K562 (cell line): Measurements from ENCODE around the gene VIM. TPM values are rescaled to one million over a fixed set of nuclear protein-coding genes. Genes with fewer than 3 reads are reported as not detected.

Experiments
- BMI1 ChIP-seq: fragments of 150-350 bp; IDR thresholded peaks from 2 replicates; pipeline ENCODE4 v1.6.1; 2014; ENCODE audit warnings: low read length
- HDAC6 ChIP-seq: IDR thresholded peaks from 2 replicates; pipeline ENCODE4 v1.6.1; 2012; ENCODE audit warnings: low read depth, mild to moderate bottlenecking, control low read depth, inconsistent platforms, low read length, moderate library complexity
- HNRNPL ChIP-seq: fragments of 200-400 bp; formaldehyde crosslinking; IDR thresholded peaks from 2 replicates; pipeline ENCODE4 v1.6.1; 2017; ENCODE audit warnings: low read depth, mild to moderate bottlenecking, low read length
- SNIP1 ChIP-seq: fragments of 450-650 bp; IDR thresholded peaks from 2 replicates; pipeline ENCODE4 v1.7.1; 2017; ENCODE audit warnings: low read depth, mild to moderate bottlenecking
- TAF15 ChIP-seq: fragments of 200-400 bp; formaldehyde crosslinking; IDR thresholded peaks from 2 replicates; pipeline ENCODE4 v1.6.1; 2017; ENCODE audit warnings: mild to moderate bottlenecking, low read depth, low read length, moderate library complexity
- TEAD4 ChIP-seq, 2 experiments: sonication (generic) in 1 of 2; formaldehyde crosslinking in 1 of 2; IDR thresholded peaks; 2 replicates each; pipeline versions ENCODE4 v1.6.1 to v1.8.0; 2012 to 2022; ENCODE audit warnings: borderline replicate concordance in 1 of 2, inconsistent platforms in 1 of 2, low read length in 1 of 2, mild to moderate bottlenecking in 1 of 2, missing genetic modification reagents in 1 of 2
- TFAM ChIP-seq: fragments of 250-450 bp; sonication (Bioruptor Pico); conservative IDR thresholded peaks from 2 replicates; pipeline ENCODE4 v1.5.0; 2021; ENCODE audit warnings: mild to moderate bottlenecking, moderate library complexity
- U2AF1 ChIP-seq: fragments of 200-400 bp; formaldehyde crosslinking; optimal IDR thresholded peaks from 2 replicates; pipeline ENCODE3; 2017; ENCODE audit warnings: mild to moderate bottlenecking, low read depth, low read length, moderate library complexity
- ZC3H8 ChIP-seq: fragments of 450-650 bp; IDR thresholded peaks from 2 replicates; pipeline ENCODE4 v1.6.1; 2017
- polyA plus RNA-seq, 8 experiments: library from polyadenylated mRNA; depleted of rRNA in 4 of 8; stranded (reverse) in 5 of 8; unstranded in 3 of 8; fragments of >200 nt; fragmentation: Nextera tagmentation in 2 of 8; fragmentation: Illumina TruSeq in 1 of 8; extraction: Ambion mirVana in 2 of 8; extraction: Trizol in 1 of 8; gene quantifications; 2 replicates each; pipeline versions ENCODE4 v1.2.1 to v1.2.3, GENCODE V29; 2011 to 2014; ENCODE audit warnings: inconsistent platforms in 1 of 8, missing spikeins in 1 of 8
- total RNA-seq, 7 experiments: library from RNA; depleted of rRNA in 6 of 7; stranded (reverse); fragments of >200 nt in 6 of 7; fragmentation: Illumina TruSeq in 2 of 7; extraction: Trizol in 2 of 7; gene quantifications; 2 replicates each; pipeline versions ENCODE4 v1.2.1 to v1.2.3, GENCODE V29; 2011 to 2021; ENCODE audit warnings: low replicate concordance in 1 of 7
- TF ChIP-seq, protein P1 (sequence below): sonication (generic); formaldehyde crosslinking; IDR thresholded peaks from 2 replicates; pipeline ENCODE4 v1.8.0; 2023; ENCODE audit warnings: missing genetic modification reagents, mild to moderate bottlenecking, borderline replicate concordance
- TF ChIP-seq, protein P2 (sequence below): fragments of 250-450 bp; sonication (Bioruptor Pico); IDR thresholded peaks from 2 replicates; pipeline ENCODE4 v1.4.0; 2020
- TF ChIP-seq, protein P3 (sequence below): sonication (generic); formaldehyde crosslinking; IDR thresholded peaks from 2 replicates; pipeline ENCODE4 v1.8.1; 2022; ENCODE audit warnings: missing genetic modification reagents
- TF ChIP-seq, protein P4 (sequence below): sonication (generic); formaldehyde crosslinking; IDR thresholded peaks from 2 replicates; pipeline ENCODE4 v1.8.1; 2022; ENCODE audit warnings: missing genetic modification reagents

VIM gene
- total and polyA plus RNA-seq, 9 of the 15 experiments (the other 6 are each of a cell fraction or from before 2014, with no cell fraction given) = 86.0 to 621 (median 383) TPM

DNA sequence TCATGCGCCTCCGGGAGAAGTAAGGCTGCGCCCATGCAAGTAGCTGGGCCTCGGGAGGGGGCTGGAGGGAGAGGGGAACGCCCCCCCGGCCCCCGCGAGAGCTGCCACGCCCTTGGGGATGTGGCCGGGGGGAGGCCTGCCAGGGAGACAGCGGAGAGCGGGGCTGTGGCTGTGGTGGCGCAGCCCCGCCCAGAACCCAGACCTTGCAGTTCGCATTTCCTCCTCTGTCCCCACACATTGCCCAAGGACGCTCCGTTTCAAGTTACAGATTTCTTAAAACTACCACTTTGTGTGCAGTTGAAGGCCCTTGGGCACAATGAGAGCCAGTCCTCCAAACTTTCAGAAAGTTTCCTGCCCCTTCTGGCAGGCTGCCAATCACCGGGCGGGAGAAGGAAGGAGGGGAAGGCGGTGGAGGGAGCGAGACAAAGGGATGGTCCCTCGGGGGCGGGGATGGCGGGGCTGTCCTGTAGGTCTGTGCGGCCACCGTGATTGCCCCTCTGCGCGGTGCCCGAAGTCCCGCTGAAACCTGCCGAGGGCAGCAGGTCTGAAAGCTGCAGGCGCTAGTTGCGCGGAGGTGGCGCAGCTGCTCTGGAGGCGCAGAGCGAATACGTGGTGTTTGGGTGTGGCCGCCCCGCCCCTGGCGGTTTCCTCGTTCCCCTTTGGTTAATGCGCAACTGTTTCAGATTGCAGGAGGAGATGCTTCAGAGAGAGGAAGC lies 2.1 kb downstream of the VIM start (continued):
- TF ChIP-seq, protein P1, sequence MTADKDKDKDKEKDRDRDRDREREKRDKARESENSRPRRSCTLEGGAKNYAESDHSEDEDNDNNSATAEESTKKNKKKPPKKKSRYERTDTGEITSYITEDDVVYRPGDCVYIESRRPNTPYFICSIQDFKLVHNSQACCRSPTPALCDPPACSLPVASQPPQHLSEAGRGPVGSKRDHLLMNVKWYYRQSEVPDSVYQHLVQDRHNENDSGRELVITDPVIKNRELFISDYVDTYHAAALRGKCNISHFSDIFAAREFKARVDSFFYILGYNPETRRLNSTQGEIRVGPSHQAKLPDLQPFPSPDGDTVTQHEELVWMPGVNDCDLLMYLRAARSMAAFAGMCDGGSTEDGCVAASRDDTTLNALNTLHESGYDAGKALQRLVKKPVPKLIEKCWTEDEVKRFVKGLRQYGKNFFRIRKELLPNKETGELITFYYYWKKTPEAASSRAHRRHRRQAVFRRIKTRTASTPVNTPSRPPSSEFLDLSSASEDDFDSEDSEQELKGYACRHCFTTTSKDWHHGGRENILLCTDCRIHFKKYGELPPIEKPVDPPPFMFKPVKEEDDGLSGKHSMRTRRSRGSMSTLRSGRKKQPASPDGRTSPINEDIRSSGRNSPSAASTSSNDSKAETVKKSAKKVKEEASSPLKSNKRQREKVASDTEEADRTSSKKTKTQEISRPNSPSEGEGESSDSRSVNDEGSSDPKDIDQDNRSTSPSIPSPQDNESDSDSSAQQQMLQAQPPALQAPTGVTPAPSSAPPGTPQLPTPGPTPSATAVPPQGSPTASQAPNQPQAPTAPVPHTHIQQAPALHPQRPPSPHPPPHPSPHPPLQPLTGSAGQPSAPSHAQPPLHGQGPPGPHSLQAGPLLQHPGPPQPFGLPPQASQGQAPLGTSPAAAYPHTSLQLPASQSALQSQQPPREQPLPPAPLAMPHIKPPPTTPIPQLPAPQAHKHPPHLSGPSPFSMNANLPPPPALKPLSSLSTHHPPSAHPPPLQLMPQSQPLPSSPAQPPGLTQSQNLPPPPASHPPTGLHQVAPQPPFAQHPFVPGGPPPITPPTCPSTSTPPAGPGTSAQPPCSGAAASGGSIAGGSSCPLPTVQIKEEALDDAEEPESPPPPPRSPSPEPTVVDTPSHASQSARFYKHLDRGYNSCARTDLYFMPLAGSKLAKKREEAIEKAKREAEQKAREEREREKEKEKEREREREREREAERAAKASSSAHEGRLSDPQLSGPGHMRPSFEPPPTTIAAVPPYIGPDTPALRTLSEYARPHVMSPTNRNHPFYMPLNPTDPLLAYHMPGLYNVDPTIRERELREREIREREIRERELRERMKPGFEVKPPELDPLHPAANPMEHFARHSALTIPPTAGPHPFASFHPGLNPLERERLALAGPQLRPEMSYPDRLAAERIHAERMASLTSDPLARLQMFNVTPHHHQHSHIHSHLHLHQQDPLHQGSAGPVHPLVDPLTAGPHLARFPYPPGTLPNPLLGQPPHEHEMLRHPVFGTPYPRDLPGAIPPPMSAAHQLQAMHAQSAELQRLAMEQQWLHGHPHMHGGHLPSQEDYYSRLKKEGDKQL (CRISPR knock-in tag) = no peak
- TF ChIP-seq, protein P2, sequence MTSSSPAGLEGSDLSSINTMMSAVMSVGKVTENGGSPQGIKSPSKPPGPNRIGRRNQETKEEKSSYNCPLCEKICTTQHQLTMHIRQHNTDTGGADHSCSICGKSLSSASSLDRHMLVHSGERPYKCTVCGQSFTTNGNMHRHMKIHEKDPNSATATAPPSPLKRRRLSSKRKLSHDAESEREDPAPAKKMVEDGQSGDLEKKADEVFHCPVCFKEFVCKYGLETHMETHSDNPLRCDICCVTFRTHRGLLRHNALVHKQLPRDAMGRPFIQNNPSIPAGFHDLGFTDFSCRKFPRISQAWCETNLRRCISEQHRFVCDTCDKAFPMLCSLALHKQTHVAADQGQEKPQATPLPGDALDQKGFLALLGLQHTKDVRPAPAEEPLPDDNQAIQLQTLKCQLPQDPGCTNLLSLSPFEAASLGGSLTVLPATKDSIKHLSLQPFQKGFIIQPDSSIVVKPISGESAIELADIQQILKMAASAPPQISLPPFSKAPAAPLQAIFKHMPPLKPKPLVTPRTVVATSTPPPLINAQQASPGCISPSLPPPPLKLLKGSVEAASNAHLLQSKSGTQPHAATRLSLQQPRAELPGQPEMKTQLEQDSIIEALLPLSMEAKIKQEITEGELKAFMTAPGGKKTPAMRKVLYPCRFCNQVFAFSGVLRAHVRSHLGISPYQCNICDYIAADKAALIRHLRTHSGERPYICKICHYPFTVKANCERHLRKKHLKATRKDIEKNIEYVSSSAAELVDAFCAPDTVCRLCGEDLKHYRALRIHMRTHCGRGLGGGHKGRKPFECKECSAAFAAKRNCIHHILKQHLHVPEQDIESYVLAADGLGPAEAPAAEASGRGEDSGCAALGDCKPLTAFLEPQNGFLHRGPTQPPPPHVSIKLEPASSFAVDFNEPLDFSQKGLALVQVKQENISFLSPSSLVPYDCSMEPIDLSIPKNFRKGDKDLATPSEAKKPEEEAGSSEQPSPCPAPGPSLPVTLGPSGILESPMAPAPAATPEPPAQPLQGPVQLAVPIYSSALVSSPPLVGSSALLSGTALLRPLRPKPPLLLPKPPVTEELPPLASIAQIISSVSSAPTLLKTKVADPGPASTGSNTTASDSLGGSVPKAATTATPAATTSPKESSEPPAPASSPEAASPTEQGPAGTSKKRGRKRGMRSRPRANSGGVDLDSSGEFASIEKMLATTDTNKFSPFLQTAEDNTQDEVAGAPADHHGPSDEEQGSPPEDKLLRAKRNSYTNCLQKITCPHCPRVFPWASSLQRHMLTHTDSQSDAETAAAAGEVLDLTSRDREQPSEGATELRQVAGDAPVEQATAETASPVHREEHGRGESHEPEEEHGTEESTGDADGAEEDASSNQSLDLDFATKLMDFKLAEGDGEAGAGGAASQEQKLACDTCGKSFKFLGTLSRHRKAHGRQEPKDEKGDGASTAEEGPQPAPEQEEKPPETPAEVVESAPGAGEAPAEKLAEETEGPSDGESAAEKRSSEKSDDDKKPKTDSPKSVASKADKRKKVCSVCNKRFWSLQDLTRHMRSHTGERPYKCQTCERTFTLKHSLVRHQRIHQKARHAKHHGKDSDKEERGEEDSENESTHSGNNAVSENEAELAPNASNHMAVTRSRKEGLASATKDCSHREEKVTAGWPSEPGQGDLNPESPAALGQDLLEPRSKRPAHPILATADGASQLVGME = 0 out of 2 replicates have a peak, but pooled peaks have one; percentile 75
- no peak for TF ChIP-seq ZC3H8
- no peak for TF ChIP-seq TFAM (CRISPR knock-in tag)
- no peak for TF ChIP-seq SNIP1
- no peak for TF ChIP-seq U2AF1
- no peak for TF ChIP-seq HNRNPL
- TF ChIP-seq, protein P3, sequence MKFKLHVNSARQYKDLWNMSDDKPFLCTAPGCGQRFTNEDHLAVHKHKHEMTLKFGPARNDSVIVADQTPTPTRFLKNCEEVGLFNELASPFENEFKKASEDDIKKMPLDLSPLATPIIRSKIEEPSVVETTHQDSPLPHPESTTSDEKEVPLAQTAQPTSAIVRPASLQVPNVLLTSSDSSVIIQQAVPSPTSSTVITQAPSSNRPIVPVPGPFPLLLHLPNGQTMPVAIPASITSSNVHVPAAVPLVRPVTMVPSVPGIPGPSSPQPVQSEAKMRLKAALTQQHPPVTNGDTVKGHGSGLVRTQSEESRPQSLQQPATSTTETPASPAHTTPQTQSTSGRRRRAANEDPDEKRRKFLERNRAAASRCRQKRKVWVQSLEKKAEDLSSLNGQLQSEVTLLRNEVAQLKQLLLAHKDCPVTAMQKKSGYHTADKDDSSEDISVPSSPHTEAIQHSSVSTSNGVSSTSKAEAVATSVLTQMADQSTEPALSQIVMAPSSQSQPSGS (CRISPR knock-in tag) = no peak
- TF ChIP-seq BMI1 = no peak; the same call in 1 of the 2 replicates
- TF ChIP-seq, protein P4, sequence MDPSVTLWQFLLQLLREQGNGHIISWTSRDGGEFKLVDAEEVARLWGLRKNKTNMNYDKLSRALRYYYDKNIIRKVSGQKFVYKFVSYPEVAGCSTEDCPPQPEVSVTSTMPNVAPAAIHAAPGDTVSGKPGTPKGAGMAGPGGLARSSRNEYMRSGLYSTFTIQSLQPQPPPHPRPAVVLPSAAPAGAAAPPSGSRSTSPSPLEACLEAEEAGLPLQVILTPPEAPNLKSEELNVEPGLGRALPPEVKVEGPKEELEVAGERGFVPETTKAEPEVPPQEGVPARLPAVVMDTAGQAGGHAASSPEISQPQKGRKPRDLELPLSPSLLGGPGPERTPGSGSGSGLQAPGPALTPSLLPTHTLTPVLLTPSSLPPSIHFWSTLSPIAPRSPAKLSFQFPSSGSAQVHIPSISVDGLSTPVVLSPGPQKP (CRISPR knock-in tag) = no peak
- TF ChIP-seq TAF15 = peak; percentile 56; the same call in 1 of the 2 replicates
- TF ChIP-seq TEAD4 (IDR thresholded peaks at IDR 0.05; ENCODE audit: low read length) = no peak
- no peak for TF ChIP-seq TEAD4 (CRISPR knock-in tag; IDR thresholded peaks at IDR 0.05; ENCODE audit: borderline replicate concordance)
- TF ChIP-seq HDAC6 = no peak
